NCI-H1417 treated with DMSO at 0.1 percent for 48 hours (cell line): ENCODE measurements around the gene C11orf58.

Experiments
- DNase-seq: peaks from one replicate; lab custom pipeline; 2025; lab: John Stamatoyannopoulos, UW

The C11orf58 gene

GRCh38 chr11:16767957-16768356, 29.5 kb downstream of the C11orf58 start:
- DNase-seq, result no peak

- no peak for DNase-seq
Measured at GRCh38 chr11:16769386-16769785, 30.9 kb downstream of the C11orf58 start.

DNA sequence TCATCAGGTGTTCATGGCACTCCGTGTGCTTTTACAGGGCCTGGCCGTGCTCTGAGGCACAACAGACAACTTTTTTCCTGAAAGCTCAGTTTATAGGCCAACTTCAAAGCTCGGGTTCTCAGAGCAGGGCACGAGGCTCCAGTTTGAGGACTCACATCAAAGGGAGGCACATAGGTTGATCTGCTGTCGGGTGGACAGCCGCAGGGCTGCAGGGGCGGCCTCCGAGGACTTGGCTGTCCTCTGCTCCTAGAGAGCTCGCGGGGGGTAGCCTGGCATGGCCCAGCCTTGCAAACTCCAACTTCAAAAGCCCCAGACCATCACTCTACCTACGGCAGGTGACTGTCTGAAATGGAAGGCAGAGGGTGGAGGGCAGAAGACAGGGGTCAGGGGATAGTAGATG, 31.6 kb downstream of the C11orf58 start:
- DNase-seq, result no peak

DNA sequence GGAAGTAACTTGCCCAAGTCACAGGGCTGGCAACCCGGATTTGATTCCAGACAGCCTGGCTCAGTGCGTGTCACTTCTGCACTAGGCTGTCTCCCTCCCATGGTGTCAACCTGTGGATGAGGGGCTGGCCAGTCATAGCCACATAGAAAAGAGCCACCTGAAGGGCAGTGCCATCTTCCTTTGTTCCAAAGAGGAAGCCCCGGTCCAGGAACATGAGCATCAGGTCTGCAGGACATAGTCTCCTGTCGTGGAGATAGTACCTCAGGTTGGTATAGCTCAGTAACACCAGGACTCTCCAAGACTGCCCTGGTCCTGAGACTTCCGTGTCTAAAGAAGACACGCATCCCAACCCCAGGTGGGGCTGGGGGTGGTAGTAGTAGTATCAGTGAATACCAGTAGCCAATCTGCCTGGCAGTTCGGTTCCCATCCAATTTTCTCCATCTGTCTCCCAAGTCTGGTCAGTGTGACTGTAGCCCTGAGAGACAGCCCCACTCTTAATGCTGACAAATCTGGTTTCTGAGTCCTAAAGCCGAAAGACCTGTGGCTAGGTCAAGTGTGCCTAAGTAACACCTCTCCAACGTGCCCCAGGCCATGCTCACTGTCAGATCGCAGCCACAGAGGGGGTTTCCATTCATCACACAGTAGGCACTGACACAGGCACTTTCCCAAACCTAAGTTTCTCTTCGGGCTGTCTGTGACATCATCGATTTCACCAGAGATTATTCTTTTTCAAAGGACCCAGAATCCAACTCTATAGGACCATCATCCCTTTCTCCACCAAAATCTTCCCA, 33.1 kb downstream of the C11orf58 start:
- DNase-seq, result no peak

DNA sequence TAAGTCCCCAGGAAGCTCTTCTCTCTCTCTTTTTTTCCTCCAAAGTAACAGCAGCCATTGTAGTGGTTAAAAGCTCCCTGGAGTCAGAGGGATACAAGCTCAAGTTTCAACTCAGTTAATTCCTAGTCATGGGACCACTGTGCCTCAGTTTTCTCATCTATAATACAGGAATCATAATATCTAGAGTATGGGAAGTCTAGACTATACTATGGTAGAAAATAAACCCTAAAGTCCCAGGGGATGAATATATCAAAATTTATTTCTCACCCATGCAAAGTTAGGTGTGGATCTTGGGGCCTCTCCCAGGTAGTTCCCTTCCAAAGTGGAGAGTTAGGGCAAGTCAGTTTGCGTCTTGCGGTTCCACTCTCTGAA, 33.7 kb downstream of the C11orf58 start:
- DNase-seq, result no peak

GRCh38 chr11:16773981-16774935, 35.8 kb downstream of the C11orf58 start:
- no peak for DNase-seq

DNA sequence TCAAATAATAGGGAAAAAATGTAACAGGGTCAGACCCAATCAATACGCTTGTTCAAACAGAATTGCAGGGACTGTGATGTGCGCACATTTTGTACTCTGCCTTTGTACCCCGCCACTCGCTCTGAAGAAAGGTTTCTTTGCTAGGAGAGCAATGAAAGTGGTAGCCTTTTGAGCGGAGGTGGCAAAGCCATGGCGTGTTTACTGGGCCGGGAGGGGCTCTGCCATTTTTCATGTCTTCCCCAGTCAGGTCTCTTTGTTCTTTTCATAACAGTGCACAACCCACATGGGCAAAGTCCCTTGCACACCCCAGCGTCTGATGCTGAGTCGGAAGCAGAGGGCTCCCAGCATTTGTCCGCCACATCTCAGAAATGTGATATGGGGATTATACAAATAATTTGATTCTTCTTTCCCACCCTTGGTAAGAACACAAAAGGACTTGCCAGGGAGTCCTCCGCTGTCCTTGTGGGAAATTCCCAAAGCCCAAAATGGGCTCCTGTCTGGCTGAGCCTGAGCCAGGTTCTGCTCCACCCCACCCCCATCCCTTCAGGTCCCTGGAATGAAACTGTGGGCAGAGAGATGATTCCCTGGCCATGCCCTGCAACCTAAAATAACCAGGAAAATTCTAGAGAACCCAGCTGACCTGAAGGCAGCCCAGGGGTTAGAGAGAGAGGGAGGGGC, 36.6 kb downstream of the C11orf58 start:
- DNase-seq, result no peak

DNA sequence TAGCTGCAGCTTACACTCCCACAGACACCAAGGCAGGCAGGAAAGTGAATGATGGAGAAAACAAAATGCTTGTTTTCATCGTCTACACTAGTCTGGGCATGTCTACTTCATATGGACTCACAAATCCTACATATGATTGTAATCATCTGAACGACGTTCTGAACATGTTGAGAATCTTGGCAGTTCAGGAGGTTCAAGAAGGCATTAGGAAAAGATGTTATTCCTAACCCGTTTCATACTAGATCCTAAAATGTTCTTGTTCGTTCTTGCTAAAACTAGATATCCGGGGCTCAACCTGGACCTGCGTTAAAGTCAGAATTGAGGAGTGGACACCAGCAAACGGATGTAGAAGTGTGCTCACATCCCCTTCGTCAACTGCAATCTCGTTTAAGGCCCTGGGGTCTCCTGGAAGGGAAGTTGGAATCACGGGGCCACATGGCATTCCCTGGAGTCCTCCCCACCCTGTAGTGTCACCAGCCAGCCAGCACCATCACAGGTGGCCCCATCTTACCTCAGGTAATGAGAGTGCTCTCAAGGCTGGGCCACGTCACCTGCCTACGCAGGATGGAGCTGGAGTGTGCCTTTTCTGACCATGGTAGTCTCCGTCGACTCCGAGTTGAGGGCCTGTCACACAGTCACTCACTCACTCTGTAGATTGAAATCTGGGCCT, 37.3 kb downstream of the C11orf58 start:
- no peak for DNase-seq

GRCh38 chr11:16776711-16777612, 38.5 kb downstream of the C11orf58 start:
- no peak for DNase-seq

GRCh38 chr11:16777613-16777975, 39.1 kb downstream of the C11orf58 start:
- no peak for DNase-seq

DNA sequence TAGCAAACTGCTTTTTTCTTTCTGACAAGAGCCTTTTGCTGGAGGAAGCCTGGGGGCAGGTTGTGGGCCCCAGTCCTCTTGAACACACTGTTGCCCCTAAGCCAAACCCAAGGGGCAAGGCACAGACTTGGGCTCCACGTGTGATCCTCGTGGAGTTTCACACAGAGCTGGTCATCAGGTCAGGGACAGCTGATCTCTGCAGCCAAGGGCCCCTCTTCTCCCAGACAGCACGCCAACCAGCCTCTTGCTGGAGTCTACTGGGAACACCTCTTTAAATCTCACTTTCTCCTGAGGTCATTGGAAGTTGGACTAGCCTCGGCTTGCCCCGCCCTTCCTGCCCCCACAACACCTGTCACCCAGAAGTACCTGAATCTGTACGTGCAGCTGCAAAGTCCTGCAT, 39.8 kb downstream of the C11orf58 start:
- DNase-seq, result no peak

DNA sequence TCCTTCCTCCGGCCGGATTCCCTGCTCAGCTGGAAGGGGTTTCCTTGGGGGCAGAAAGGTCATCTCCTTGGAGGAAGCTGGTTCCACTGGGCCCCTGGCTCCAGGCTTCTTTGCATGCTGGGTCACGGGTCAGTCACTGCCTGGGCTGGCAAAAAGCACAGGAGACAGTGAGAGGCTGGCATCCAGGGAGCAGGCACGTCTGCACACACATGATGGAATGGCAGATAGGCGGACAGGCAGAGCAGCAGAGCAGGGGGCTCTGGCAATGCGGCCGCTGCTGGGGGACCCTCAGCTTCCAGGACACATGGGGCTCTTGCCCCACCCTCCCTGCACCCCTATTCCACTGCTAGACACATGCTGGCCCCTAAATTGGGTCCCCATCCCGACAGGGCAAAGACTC, 40.4 kb downstream of the C11orf58 start:
- no peak for DNase-seq

- DNase-seq, result no peak
Measured at GRCh38 chr11:16779436-16779835, 41.0 kb downstream of the C11orf58 start.

DNA sequence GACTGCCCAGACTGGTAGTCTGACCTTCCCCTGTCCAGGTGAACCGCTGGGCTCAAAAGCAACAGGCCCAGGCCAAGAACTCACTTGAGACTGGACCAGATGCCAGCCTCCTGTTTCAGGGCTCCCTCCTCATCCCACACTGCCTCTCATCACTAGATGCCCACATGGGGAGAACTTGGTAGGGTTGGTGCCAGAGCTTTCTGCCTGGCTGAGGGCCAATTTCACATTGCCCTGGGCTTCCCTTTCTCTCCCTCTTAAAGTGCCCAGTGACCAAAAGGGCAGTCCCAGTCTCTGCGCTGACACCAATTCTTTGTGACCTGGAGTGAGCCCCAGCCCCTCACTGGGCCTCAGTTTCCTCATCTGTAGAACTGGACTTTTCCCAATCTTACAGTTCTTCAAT, 41.7 kb downstream of the C11orf58 start:
- DNase-seq, result no peak

GRCh38 chr11:16780698-16781550, 42.5 kb downstream of the C11orf58 start:
- no peak for DNase-seq

GRCh38 chr11:16781936-16782919, 43.8 kb downstream of the C11orf58 start:
- DNase-seq, result no peak

- DNase-seq, result no peak
Measured at GRCh38 chr11:16783321-16783801, 44.9 kb downstream of the C11orf58 start.

GRCh38 chr11:16784097-16784496, 45.6 kb downstream of the C11orf58 start:
- no peak for DNase-seq

GRCh38 chr11:16784666-16785065, 46.2 kb downstream of the C11orf58 start:
- no peak for DNase-seq
